OCI-LY7 (cell line): ENCODE measurements around the gene DPF3. TPM values are rescaled to one million over a fixed set of nuclear protein-coding genes. Genes with fewer than 3 reads are reported as not detected.

Experiments
- BruUV-seq: library from RNA; stranded (reverse); fragments of 400-500 nt; replicated peaks from 2 replicates; lab custom pipeline; 2021; lab: Mats Ljungman, UMichigan
- CTCF ChIA-PET: fragments of 300-600 bp; sonication (Branson Sonifier 250); formaldehyde crosslinking; loops from one replicate; lab custom pipeline; 2022; ENCODE audit warnings: antibody characterized with exemption; ENCODE audit not compliant: unreplicated experiment; lab: Charles Lee
- POLR2A ChIA-PET: fragments of 300-600 bp; sonication (Branson Sonifier 250); formaldehyde crosslinking; loops from one replicate; lab custom pipeline; 2022; ENCODE audit warnings: antibody characterized with exemption; lab: Charles Lee
- DNase-seq: peaks from one replicate; pipeline ENCODE4 v3.0.0-alpha.2; 2015; ENCODE audit warnings: low spot score
- H2AFZ ChIP-seq: fragments of 200-600 bp; sonication (generic), shearing (Covaris generic); 2 replicates; pipeline ENCODE4 v1.6.1; 2014; ENCODE audit warnings: mild to moderate bottlenecking, antibody characterized with exemption, low read length, moderate library complexity
- H3K27ac ChIP-seq: fragments of 200-600 bp; sonication (generic); 2 replicates; pipeline ENCODE4 v1.5.1; 2014; ENCODE audit warnings: mixed run types, low read depth, mild to moderate bottlenecking, moderate library complexity, low read length, inconsistent platforms; ENCODE audit not compliant: poor library complexity, severe bottlenecking
- H3K36me3 ChIP-seq: fragments of 200-600 bp; sonication (generic); 2 replicates; pipeline ENCODE4 v1.6.1; 2014; ENCODE audit warnings: mild to moderate bottlenecking, antibody characterized with exemption, low read length, moderate library complexity, mixed read lengths; ENCODE audit not compliant: insufficient read depth
- H3K4me1 ChIP-seq: fragments of 200-600 bp; sonication (generic); 2 replicates; pipeline ENCODE4 v1.5.1; 2014; ENCODE audit warnings: mild to moderate bottlenecking, low read length; ENCODE audit not compliant: insufficient read depth, poor library complexity, severe bottlenecking
- H3K4me2 ChIP-seq: fragments of 200-600 bp; sonication (generic); 2 replicates; pipeline ENCODE4 v1.6.1; 2014; ENCODE audit warnings: mild to moderate bottlenecking, low read length
- H3K4me3 ChIP-seq: fragments of 200-600 bp; sonication (generic); 2 replicates; pipeline ENCODE4 v1.5.1; 2014; ENCODE audit warnings: mild to moderate bottlenecking, low read depth, low read length; ENCODE audit not compliant: poor library complexity, severe bottlenecking
- H3K79me2 ChIP-seq: fragments of 200-600 bp; sonication (generic); 2 replicates; pipeline ENCODE4 v1.6.1; 2016; ENCODE audit warnings: low read depth, mild to moderate bottlenecking, low read length, moderate library complexity, mixed read lengths; ENCODE audit not compliant: insufficient read depth
- H3K9me2 ChIP-seq: fragments of 200-600 bp; sonication (generic); 2 replicates; pipeline ENCODE4 v1.6.1; 2016; ENCODE audit warnings: mild to moderate bottlenecking, low read length, mixed read lengths; ENCODE audit not compliant: insufficient read depth
- H3K9me3 ChIP-seq: fragments of 200-600 bp; sonication (generic); 2 replicates; pipeline ENCODE4 v1.6.1; 2014; ENCODE audit warnings: mild to moderate bottlenecking, mixed run types, low read length, mixed read lengths
- H4K20me1 ChIP-seq: fragments of 200-600 bp; sonication (generic); 2 replicates; pipeline ENCODE4 v1.6.1; 2014; ENCODE audit warnings: mild to moderate bottlenecking, antibody characterized with exemption, low read length, moderate library complexity, mixed read lengths; ENCODE audit not compliant: insufficient read depth
- CTCF ChIP-seq: fragments of 200-600 bp; sonication (generic); conservative IDR thresholded peaks from 2 replicates; pipeline ENCODE4 v1.5.1; 2014; ENCODE audit warnings: mild to moderate bottlenecking, antibody characterized with exemption, low read length, moderate library complexity, mixed read lengths
- EZH2phosphoT487 ChIP-seq: fragments of 200-600 bp; sonication (generic); IDR thresholded peaks from 2 replicates; pipeline ENCODE4 v1.6.1; 2018; ENCODE audit warnings: low read depth, borderline replicate concordance, mild to moderate bottlenecking, mixed run types, antibody characterized with exemption, low read length, moderate library complexity, mixed read lengths
- intact Hi-C: fragments of 100-400 bp; cut with micrococcal nuclease; formaldehyde crosslinking; loops from one replicate; pipeline ENCODE4 v1.10.0; 2022; ENCODE audit not compliant: unreplicated experiment
- total RNA-seq, 2 experiments: library from RNA; depleted of rRNA in 1 of 2; stranded (reverse); fragments of >200 nt in 1 of 2; shearing (Covaris generic) in 1 of 2; gene quantifications; 2 replicates each; pipeline ENCODE4 v1.2.3, GENCODE V29; 2014 to 2022

DPF3 gene
- total RNA-seq, 2 experiments from 2014 or later = 0.42 TPM; not detected in 1

GRCh38 chr14:72812292-72812851 lies 81.5 kb downstream of the DPF3 start:
- Histone ChIP-seq H3K4me2 (no peak overlapping the region), H3K9me2 (no peaks in the 10 kb centered on the region), H4K20me1 (no peaks in the 10 kb centered on the region), H2AFZ (no peak overlapping the region), H3K36me3 (no peaks in the 10 kb centered on the region), H3K27ac (no peak overlapping the region), H3K4me1 (no peaks in the 10 kb centered on the region), H3K79me2 (no peaks in the 10 kb centered on the region), H3K9me3 (no peaks in the 10 kb centered on the region), H3K4me3 (no peak overlapping the region)
- no peak for DNase-seq
- intact Hi-C loops = no loop called here
- ChIA-PET POLR2A (interaction anchor here (0.8 kb wide), 1 partner anchor 17 kb away, joined by 3 read pairs; no protein-coding TSS in a partner anchor), CTCF (interaction anchor here (0.6 kb wide), 1 partner anchor 9 kb away, joined by 4 read pairs; no protein-coding TSS in a partner anchor)
- TF ChIP-seq CTCF = no peak
- no peak for TF ChIP-seq EZH2phosphoT487
- no TSS peak for BruUV-seq

- intact Hi-C loops = no loop called here
- H4K20me1 ChIP-seq = no peaks in the 10 kb centered on the region
- H3K4me1 ChIP-seq = no peaks in the 10 kb centered on the region
- H3K36me3 ChIP-seq = no peaks in the 10 kb centered on the region
- H3K27ac ChIP-seq = no peak overlapping the region
- DNase-seq = no peak
- ChIA-PET POLR2A (no interaction called here), CTCF (no interaction called here)
- H3K9me3 ChIP-seq = no peaks in the 10 kb centered on the region
- no peaks in the 10 kb centered on the region for H3K79me2 ChIP-seq
- H3K4me3 ChIP-seq = no peak overlapping the region
- H2AFZ ChIP-seq = no peak overlapping the region
- BruUV-seq = no TSS peak
- no peak overlapping the region for H3K4me2 ChIP-seq
- no peaks in the 10 kb centered on the region for H3K9me2 ChIP-seq
- TF ChIP-seq CTCF (no peak), EZH2phosphoT487 (no peak)
These were observed 83.7 kb downstream of the DPF3 start for GRCh38 chr14:72810201-72810600.

- DNase-seq = no peak
- ChIA-PET CTCF (no interaction called here), POLR2A (no interaction called here)
- Histone ChIP-seq H3K4me3 (no peak overlapping the region), H4K20me1 (no peaks in the 10 kb centered on the region), H3K4me2 (no peak overlapping the region), H3K27ac (no peak overlapping the region), H3K4me1 (no peaks in the 10 kb centered on the region), H3K36me3 (no peaks in the 10 kb centered on the region), H3K9me3 (no peaks in the 10 kb centered on the region), H3K79me2 (no peaks in the 10 kb centered on the region), H2AFZ (no peak overlapping the region), H3K9me2 (no peaks in the 10 kb centered on the region)
- no TSS peak for BruUV-seq
- TF ChIP-seq EZH2phosphoT487 = no peak
- no peak for TF ChIP-seq CTCF
- intact Hi-C loops = no loop called here
These were observed 84.8 kb downstream of the DPF3 start for GRCh38 chr14:72809063-72809462.
